Activated CD4-positive, alpha-beta T cell treated with anti-CD3 and anti-CD28 coated beads for 1 hour (primary cell): ENCODE results near the gene NR2F1-AS1.
"Not testable (repeated sequence)": the region's sequence is repeated elsewhere in the genome, so short reads cannot be mapped to it uniquely, and the experiment has no call there.

Experiments used
- DNase-seq: peaks from one replicate; pipeline ENCODE4 v3.0.0-alpha.2; 2020

The NR2F1-AS1 gene

DNA sequence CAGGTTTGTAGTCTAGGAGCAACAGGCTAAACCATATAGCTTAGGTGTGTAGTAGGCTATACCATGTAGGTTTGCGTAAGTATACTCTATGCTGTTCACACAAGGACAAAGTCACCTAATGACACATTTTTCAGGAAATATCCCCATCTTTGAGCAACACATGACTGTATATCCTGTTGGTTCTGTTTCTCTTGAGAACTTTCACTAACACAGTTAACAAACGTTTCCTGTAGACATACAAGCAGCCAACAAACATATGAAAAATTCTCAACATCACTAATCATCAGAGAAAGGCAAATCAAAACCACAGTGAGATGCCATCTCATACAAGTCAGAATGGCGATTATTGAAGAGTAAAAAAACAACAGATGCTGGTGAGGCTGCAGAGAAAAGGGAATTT, 68.2 kb downstream of the NR2F1-AS1 start:
- DNase-seq = no peak

DNA sequence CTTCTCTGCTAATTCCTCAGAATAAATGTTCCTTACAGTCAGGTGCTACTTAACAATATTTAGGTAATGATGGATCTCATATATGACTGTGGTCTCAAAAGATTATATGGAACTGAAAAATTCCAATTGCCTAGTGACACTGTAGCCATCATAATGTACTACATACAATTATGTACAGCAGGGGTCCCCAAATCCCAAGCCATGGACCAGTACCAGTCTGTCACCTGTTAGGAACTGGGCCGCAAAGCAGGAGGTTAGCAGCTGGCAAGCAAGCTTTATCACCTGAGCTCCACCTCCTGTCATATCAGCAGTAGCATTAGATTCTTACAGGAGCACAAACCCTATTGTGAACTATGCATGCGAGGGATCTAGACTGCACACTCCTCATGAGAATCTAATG, 69.6 kb downstream of the NR2F1-AS1 start:
- no peak for DNase-seq

DNA sequence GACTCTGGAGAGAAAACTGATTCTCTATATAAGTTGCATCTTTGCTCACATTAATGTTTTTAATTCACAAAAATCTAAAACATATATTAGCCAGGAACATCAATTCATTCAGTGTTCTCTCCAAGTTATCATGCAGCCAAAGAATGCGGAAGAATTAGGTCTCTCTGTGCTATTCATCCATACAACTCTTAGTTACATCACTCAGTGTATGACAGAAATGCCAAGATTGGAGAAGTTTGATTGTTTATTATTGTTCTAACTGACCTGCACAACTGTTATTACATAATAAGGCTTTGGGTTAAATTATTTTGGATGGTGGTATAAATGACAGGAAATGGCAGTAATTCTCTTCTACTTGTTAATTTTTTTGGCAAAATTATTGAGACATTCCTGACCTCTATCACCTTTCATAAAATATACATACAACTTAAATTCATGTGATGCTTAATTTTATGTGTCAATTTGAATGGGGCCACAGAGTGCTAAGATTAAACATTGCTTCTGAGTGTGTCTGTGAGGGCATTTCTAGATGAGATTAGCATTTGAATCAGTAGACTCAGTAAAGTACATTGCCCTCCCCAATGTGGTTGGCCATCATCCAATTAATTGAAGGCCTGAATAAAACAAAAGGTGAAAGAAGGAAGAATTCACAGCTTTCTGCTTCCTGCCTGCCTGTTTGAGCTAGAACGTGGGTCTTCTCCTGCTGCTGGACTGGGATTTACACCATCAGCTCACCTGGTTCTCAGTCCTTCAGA, 70.2 kb downstream of the NR2F1-AS1 start:
- no peak for DNase-seq

DNA sequence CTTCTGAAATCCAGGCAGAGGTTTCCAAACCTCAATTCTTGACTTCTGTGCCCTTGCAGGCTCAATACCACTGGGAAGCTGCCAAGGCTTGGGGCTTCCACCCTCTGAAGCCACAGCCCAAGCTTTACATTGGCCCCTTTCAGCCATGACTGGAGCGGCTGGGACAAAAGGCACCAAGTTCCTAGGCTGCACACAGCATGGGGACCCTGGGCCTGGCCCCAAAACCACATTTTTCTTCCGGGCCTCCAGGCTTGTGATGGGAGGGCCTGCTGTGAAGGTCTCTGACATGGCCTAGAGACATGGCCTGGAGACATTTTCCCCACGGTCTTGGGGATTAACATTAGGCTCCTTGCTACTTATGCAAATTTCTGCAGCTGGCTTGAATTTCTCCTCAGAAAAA, 75.5 kb downstream of the NR2F1-AS1 start:
- DNase-seq = not testable (repeated sequence)

DNA sequence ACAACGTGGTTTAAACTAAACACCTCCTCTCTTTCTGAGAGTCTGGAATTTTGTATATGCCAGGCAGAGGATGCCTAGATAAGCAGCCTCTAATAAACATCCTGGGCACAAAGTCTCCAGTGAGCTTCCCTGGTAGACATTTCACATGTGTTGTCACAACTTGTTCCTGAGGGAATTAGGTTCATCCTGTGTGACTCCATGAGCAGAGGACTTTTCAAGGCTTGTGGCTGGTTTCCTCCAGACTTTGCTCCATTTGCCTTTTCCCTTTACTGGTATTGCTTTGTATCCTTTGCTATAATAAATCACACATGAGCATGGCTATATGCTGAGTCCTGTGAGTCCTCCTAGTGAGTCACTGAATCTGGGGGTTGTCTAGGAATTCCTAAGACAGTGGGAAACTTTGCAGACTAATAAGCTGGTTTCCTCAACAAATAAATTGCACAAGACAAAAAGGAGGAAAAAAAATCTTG, 77.4 kb downstream of the NR2F1-AS1 start:
- DNase-seq = no peak

DNA sequence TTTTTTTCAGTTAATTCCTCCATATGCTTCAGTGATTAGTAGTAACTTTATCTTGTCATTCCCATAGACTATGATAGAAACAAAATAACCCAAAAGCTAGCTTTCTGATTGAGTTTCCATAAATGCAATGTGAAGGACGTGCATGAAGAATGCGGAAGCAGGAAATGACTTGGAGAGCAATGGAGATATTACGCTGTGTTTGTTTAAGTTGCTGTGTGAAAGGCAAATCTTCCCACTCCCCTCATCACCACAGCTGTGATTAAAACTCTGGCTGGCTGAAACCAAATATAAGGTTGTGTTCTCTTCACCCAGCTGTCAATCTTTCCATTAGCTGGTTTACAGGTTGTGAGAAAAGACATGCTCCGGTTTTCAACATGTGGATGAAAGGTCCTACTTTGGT, 83.9 kb downstream of the NR2F1-AS1 start:
- DNase-seq = no peak

DNA sequence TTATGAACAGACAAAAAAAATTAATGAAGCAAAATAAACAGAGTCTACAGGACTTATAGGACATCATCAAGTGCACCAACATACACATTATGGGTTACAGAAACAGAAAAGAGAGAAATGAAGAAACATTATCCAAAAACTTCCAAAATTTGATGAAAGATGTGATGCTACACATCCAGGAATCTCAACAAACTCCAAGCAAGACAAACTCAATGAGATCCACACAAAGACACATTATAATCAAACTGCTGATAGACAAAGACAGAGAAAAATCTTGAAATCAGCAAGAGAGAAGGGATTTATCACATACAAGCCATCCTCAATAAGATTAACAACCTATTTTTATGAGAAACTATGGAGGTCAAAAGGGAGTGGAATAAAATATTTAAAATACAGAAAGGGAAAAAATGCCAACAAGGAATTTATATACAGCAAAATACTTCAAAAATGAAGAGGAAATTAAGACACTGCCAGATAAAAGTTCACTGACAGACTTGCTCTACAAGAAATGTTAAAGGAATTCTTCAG, 101.0 kb downstream of the NR2F1-AS1 start:
- DNase-seq = no peak

DNA sequence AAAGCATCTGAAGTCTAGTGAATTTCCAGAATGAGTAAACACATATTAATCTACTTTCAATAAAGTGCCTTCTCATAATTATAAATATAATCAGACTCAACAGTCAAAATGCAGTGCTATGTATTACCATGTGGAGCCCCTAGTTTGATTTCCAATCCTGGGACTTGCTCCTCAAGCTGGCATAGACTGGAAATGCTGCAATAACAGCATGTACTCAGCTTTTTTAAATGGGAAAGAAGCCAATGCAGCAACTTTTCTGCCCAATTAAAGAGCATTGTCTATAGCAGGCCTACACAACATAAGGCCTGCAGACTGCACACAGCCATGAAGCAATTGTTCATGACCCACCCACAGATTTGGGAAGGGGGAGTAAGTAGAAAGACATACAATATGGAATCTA, 103.2 kb downstream of the NR2F1-AS1 start:
- no peak for DNase-seq

DNA sequence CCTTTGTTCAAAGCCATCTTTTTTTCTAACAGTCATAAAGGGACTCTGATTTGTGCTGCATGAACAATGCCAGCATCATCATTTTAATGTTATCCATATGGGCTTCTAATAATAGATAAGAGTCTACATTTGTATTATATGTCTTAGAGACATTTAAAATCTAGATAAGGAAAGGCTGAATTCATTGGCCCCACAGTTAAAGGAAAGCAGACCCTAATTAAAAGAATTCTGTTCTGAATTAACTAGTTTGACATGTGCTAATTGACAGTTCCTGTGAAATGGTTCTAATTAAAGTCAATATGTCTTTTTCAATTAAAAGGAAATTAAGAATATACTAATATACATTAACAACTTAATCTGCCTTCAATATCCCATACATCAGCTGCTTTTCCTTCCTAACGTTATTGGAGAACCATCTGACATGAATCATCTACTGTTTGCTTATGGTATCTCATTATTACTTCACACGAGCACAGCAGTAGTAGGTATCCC, 104.7 kb downstream of the NR2F1-AS1 start:
- no peak for DNase-seq

DNA sequence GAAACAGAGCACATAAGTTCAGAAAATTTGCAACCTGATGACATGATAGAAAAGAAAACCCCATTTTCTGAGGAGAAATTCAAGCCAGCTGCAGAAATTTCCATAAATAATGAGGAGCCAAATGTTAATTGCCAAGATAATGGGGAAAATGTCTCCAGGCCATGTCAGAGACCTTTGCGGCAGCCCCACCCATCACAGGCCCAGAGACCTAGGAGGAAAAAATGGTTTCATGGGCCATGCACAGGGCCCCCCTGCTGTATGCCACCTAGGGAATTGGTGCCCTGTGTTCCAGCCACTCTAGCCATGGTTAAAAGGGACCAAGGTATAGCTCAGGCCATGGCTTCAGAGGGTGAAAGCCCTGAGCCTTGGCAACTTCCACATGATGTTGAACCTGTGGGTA, 118.1 kb downstream of the NR2F1-AS1 start:
- no peak for DNase-seq

DNA sequence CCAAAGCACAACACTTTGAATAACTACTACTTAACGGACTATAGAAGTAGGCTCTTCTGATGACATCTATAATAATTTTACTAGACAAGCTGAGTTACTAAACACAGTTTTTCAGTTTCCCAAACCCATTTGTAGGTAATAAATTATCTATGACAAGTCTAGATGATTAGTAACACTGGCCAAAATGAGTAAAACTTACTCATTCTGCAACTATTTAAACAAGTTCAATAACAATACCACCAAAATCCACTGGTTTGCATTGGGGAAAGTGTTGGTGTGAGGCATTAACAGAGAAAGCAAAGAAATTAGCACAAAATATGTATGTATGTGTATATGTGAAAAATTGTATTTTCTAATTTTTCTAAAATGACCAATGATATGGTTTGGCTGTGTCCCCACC, 119.3 kb downstream of the NR2F1-AS1 start:
- DNase-seq = no peak

DNA sequence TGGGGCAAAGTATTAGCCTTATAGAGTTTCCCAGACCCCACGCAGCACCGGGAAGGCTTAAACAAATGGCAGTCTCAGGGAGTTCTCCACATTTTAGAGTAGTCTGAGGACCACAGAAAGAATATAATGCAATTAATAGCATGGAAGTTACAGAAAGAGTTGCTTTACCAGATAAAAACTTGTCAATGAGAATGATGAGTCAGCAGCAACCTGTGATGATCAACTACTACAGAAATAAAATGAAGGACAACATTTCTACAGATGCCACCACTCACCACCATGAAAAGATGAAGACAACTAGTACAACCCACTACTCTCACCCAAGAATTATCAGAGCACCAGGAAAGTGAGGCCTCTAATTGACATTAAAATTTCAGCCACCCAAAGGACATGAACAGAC, 120.7 kb downstream of the NR2F1-AS1 start:
- no peak for DNase-seq

DNA sequence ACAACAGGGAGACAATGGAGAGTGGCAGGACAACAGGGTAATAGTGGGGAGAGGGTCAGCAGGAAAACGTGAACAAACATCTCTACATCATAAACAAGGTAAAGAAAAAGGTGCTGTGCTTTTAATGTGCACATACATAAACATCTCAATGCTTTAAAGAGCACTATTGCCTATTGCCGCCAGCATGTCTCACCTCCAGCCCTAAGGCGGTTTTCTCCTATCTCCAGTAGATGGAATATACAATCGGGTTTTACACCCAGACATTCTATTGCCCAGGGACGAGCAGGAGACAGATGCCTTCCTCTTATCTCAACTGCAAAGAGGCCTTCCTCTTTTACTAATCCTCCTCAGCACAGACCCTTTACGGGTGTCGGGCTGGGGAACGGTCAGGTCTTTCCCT, 124.2 kb downstream of the NR2F1-AS1 start:
- not testable (repeated sequence) for DNase-seq

DNA sequence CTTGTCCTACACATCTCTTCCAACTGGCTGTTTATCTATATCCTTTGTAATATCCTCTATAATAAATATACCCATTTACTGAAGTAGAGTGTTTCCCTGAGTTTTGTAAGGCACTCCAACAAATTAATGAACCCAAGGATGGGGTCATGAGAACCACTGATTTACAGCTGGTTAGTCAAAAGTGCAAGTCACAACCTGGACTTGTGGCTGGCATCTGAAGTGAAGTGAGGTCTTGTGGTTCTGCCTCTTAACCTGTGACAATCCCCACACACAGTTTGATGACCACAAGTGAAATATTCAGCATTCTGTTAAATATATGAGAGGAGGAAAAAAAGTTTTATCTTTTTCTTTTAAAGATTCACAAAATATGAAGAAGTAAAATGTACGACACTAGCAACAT, 126.1 kb downstream of the NR2F1-AS1 start:
- no peak for DNase-seq

DNA sequence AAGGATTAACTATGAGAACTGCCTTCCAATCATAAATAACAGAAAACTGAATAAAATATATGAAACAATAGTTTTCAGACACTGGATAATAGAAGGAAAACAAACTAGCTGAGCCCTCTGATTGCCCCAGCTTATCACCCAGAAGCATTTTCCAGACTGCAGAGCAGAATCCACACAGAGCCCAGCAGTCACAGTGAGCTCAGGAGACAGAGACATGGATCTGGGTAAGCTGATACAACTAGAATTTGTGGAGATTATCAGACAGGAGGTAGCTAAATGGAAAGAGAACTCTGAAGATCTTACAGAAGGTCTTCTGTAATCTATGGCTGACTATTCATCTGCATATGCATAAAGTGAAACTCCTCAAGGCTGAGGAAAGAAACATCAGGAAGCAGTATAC, 128.8 kb downstream of the NR2F1-AS1 start:
- no peak for DNase-seq

DNA sequence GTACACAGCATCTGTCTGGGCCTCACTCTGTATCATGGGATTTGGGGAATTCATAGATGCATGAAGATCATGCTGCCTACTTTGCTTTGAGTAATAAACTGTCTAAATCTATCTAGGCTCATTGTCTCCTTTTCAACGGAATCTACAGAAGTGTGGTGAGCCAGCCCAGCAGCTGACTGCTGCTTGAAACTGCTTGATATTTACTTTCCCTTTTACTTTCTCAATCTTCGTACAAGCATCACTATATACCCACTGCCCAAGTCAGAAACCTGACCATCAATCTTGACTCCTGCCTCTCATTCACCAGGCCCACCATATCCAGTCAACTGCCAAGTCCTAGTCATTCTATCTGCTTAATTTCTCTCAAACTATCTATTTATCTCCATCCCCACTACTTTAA, 142.9 kb downstream of the NR2F1-AS1 start:
- no peak for DNase-seq

DNA sequence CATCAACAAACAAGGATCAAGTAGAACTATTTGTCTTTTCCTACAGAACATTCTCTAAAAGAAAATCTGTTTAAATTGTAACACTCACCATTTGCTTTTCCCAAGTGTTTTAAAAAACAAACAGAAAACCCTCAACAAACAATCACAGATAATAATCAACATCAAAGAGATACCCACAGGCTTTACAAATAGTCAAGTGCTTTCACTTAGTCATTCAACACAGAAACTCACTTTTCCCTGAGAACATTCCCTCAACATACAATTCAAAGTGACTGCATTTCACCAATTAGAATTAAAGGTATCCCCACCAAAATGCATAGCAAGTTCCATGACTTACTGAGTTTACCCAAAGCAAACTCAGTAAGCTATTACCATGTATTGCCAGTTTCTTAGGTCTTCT, 144.9 kb downstream of the NR2F1-AS1 start:
- DNase-seq = no peak

DNA sequence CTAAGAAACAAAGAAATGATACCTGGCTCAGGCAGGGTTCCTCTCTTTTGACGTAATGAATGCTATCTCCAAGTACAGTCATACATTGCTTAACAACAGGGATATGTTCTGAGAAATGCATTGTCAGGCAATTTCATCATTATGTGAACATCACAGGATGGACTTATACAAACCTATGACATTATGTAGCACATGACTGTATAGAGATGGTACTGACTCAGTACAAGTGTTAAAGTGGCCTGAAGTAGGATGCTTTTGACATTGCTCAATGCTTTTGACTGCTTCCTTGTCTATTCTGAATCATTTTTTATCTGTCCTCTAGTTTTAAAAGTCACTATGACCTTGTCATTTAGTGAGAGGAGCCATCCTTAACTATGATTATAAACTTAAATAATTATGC, 147.6 kb downstream of the NR2F1-AS1 start:
- DNase-seq = no peak

DNA sequence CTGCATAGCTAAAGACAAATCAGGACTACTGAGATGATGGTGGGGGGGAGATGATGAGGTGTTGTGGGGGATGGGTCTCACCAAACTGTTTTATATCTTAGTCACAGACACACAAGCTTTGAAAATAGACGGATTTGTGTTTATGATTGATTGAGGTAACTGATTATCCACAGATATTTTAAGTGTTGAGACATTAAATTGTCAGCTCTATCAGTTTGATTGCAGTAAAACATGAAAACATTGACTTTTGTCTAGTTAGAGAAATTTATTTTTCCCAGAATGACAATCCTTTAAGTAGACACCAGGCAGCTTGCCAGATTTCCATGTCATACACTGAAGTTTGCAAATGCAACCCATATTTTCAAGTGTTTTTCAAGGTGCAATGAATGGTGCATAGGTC, 149.8 kb downstream of the NR2F1-AS1 start:
- DNase-seq = no peak

DNA sequence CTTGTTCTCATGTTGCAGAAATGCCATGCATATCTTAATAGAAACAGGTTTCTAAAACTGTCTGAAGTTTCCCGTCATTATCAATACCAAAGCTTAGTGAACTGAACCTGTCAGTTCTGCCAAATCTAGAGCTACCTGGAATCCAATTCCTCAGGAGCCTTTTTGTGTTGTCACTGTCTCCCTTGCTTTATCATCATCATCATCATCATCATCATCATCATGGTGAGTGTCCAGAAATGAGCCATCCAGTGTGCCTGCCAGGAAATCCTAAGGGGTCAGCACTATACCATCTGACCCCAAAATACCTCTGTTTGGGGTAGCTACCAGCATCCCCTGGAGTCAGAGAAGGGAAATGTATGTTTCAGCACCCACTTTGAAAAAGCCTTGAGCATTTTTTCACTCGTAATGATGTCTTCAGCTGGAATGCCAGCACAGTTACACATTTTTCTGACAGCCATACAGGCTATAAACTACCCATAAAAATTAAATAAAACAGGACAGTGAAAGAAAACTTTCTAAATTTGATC, 150.3 kb downstream of the NR2F1-AS1 start:
- DNase-seq = no peak

DNA sequence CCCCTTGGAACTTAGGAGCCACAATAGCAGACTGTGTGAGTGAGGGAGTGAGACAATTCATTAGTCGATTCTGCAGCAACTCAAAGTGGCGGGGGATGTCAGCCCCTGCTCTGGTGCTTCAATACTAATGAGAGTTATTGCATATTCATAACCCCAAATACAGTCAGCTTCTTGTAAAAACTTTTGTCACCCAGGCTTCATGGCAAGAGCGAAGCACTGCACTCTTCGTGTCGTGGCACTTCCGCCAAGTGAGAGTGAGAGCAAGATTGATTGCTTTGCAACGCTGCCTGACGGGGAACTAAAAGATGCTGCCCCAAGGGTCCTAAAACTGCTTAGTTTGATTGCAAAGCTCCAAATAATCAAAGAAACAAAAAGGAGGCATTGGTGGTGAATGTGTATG, 150.9 kb downstream of the NR2F1-AS1 start:
- DNase-seq = no peak

DNA sequence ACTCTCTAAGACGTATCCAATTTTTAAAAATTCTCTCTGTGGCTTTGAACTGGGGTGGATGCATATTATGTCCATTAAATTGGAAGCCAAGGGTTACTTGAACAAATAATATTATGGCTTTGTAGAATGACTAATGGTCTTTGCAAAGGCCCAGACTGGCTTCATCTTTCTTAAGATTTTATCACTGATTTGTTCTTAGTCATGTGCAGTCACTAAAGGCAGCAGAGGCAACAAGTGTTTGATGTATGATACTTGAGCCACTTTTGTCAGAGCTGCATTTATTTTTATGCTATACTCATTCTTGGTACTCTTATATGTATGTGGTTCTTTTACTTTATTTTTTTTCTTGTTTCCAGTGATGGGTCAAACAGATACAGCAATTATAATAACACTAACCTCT, 152.2 kb downstream of the NR2F1-AS1 start:
- DNase-seq = no peak

DNA sequence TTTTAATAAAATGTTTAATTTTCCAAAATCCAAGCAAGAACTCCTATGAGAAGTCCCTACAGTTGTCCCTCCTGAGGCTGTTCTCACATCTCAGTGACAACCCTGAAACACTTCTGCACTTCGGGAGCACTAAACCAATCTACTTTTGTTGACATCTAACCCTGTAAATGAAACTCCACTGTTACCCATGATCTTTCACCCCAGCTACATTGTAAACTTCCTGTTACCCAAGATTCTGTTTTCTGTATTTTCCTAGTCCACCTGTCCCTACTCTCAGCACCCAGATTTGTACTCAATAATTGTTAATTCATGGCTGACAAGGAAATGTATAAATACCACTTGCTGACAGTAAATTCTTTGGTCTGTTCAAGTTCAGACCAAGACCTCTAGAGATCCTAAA, 153.7 kb downstream of the NR2F1-AS1 start:
- DNase-seq = no peak

DNA sequence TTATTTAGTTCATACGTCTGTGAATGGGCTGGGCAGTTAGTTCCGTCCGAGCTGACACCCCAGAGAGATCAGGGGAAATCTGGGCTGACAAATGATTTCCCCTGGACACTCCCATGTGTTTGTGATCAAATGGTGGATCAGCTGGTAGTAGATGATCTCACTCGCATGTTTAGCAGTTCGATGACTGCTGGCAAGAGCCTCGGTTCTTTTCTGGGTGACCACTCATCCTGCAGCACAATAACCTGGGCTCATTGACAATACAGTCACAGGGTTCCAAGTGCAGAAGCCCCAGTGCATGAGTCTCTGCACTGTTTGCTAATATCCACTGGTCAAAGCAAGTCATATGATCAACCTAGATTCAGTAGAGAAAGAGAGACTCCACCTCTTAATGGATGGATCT, 155.9 kb downstream of the NR2F1-AS1 start:
- no peak for DNase-seq

DNA sequence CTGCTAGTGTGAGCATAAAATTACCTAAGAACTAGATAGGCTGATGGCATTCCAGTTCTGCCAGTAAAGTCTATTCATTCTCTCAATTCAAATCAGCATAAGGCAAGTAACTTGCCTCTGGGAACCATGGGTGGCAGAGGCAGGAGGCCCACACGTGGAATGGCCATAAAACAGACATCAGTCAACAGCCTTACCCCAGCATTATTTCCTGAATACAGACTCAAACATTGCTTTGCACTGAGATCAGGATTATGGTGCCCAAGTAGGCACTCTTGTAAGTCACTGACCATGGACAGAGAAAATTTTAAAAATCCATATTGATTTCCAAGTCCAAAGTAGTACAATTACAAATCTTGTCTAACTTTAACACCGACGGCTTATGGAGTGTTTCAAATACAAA, 157.7 kb downstream of the NR2F1-AS1 start:
- no peak for DNase-seq
